Mesodermal cell (in vitro differentiated cells): ENCODE results near the gene SORBS2.
"Not testable (repeated sequence)": the region's sequence is repeated elsewhere in the genome, so short reads cannot be mapped to it uniquely, and the experiment has no call there.

Experiments
- H3K27ac ChIP-seq: 2 replicates; pipeline ENCODE4 v1.7.0; 2013; ENCODE audit warnings: mild to moderate bottlenecking, low read depth, low read length, moderate library complexity; ENCODE audit not compliant: severe bottlenecking
- H3K36me3 ChIP-seq: 2 replicates; pipeline ENCODE4 v1.7.1; 2013; ENCODE audit warnings: mild to moderate bottlenecking, low read length, moderate library complexity; ENCODE audit not compliant: control insufficient read depth, insufficient read depth
- H3K4me1 ChIP-seq: one replicate; pipeline ENCODE4 v1.7.1; 2013; ENCODE audit warnings: mild to moderate bottlenecking, low read length; ENCODE audit not compliant: insufficient read depth, control insufficient read depth, poor library complexity, severe bottlenecking
- H3K4me3 ChIP-seq: 2 replicates; pipeline ENCODE4 v1.7.0; 2013; ENCODE audit warnings: low read length, control low read depth, mild to moderate bottlenecking; ENCODE audit not compliant: insufficient read depth, poor library complexity, severe bottlenecking; ENCODE audit errors: extremely low read depth
- H3K9me3 ChIP-seq: 2 replicates; pipeline ENCODE4 v1.7.1; 2013; ENCODE audit warnings: mild to moderate bottlenecking, low read length, moderate library complexity; ENCODE audit not compliant: control insufficient read depth
- WGBS, 2 experiments: methylation state at CpG; one replicate each; pipeline ENCODE4 v1.1.5; 2013; ENCODE audit warnings: missing lambda C conversion rate in 2 of 2; ENCODE audit not compliant: insufficient coverage in 2 of 2; 5-methylcytosine and 5-hydroxymethylcytosine counted together

SORBS2 gene

GRCh38 chr4:185713272-185713671 lies 98.7 kb downstream of the SORBS2 start:
- Histone ChIP-seq H3K27ac (no peak overlapping the region), H3K4me1 (peaks cover 5% of the 10 kb centered on the region), H3K4me3 (no peak overlapping the region), H3K36me3 (no peaks in the 10 kb centered on the region), H3K9me3 (no peaks in the 10 kb centered on the region)
- WGBS, 2 experiments, result 56% methylated on average over 4 of the region's 5 CpGs; no CpG with 5 or more reads in 1 of the 2 experiments

DNA sequence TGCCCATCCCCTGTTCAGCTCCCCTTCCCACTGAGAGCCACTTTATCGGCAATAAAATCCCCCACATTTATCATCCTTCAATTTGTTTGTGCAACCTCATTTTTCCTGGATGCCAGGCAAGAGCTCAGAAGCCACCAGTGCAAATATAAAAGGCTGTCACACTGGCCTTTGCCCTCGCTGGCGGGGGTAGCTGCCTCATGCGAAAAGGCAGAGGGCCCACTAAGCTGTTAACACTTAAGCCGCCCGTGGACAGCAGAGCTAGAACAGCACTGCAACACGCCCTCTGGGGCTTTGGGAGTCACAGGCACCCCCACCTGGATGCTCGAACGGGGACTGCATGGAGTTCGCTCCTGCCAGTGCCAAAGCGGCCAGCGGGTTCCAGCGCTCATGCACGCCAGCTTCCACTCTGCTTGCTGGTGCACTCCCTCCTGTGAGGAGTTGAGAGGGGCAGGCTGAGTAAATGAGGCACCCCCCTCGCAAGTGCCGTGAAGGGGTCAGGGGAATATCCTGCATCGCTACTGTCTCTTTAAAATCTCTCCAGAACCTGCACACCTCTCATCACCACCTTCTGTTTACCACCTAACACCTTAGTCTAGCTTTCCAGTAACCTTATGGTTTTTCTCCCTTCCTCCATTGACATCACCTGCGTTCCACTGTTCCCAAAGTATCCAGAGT lies 99.5 kb downstream of the SORBS2 start:
- Histone ChIP-seq H3K4me1 (peaks cover 5% of the 10 kb centered on the region), H3K36me3 (no peaks in the 10 kb centered on the region), H3K27ac (no peak overlapping the region), H3K4me3 (no peak overlapping the region), H3K9me3 (no peaks in the 10 kb centered on the region)
- 77 to 78% methylated on average over 18 of the region's 18 CpGs for WGBS, 2 experiments

DNA sequence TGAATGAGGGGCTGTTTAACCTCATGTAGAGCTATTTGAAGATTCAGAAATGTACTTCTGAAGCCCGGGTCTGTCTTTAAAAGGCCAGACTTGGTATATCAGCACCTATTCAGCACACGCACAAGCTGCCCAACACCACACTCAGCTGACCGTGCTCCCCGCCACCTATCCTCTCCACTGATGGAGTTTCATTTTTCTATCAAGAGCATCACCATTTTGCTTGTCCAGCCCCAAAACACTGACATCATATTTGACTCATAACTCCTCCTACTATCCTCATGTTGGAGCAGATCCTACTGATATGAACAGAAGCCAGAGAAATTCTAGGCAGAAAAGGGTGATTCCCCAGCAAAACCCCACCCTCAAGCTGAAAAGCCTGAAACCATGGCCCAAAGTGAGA lies 100.3 kb downstream of the SORBS2 start:
- no peak overlapping the region for H3K27ac ChIP-seq
- WGBS, 2 experiments, result 94 to 96% methylated on average over 3 of the region's 4 CpGs
- H3K4me3 ChIP-seq, result no peak overlapping the region
- H3K4me1 ChIP-seq, result peaks cover 5% of the 10 kb centered on the region
- H3K9me3 ChIP-seq, result no peaks in the 10 kb centered on the region
- no peaks in the 10 kb centered on the region for H3K36me3 ChIP-seq

- H3K4me1 ChIP-seq, result peaks cover 5% of the 10 kb centered on the region
- WGBS, 2 experiments, result 80 to 84% methylated on average over 9 of the region's 11 CpGs
- no peaks in the 10 kb centered on the region for H3K9me3 ChIP-seq
- no peak overlapping the region for H3K27ac ChIP-seq
- no peak overlapping the region for H3K4me3 ChIP-seq
- H3K36me3 ChIP-seq, result no peaks in the 10 kb centered on the region
Measured at GRCh38 chr4:185710487-185710995, 101.5 kb downstream of the SORBS2 start.

DNA sequence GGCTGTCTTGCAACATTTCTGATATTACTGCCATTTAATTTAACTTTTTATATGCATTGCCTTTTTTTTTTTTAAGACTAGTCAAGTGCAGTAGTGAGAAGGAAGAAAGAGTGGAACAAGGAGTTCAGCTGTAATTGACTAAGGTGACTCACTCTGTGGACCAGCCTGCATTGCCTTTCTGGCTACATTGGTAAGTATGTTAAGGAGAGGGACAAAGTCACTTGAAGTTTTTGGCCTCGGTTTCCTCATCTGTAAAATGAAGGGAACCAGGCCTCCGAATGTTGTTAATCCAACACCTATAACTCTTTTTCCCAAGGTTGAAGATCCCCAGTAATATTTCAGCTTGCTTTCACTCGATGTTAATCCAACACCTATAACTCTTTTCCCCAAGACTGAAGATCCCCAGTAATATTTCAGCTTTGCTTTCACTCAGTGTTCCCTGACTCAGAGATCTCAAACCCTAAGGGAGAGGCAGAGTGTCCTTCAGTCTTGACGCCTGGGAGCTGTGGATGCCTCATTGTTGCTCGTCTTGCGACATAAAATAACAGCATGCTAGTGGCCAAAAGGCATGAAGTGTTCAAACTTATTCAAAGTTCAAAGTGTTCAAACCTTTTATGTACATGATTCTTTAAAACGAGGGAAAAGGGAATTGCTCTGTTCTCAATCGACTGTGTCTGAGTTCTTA lies 102.0 kb downstream of the SORBS2 start:
- 92 to 96% methylated on average over 4 of the region's 8 CpGs for WGBS, 2 experiments
- Histone ChIP-seq H3K9me3 (no peaks in the 10 kb centered on the region), H3K36me3 (no peaks in the 10 kb centered on the region), H3K4me1 (peaks cover 5% of the 10 kb centered on the region), H3K27ac (no peak overlapping the region), H3K4me3 (no peak overlapping the region)

- Histone ChIP-seq H3K27ac (no peak overlapping the region), H3K36me3 (no peaks in the 10 kb centered on the region), H3K4me1 (peaks cover 5% of the 10 kb centered on the region), H3K4me3 (no peak overlapping the region), H3K9me3 (no peaks in the 10 kb centered on the region)
- no CpG with 5 or more reads among the region's 3 CpGs for WGBS, 2 experiments
Measured at GRCh38 chr4:185708348-185708747, 103.6 kb downstream of the SORBS2 start.

GRCh38 chr4:185707622-185708021 lies 104.4 kb downstream of the SORBS2 start:
- WGBS, 2 experiments, result 100% methylated on average over 2 of the region's 4 CpGs; no CpG with 5 or more reads in 1 of the 2 experiments
- H3K27ac ChIP-seq, H3K9me3 ChIP-seq, H3K4me3 ChIP-seq, H3K4me1 ChIP-seq, H3K36me3 ChIP-seq: not testable (repeated sequence)

DNA sequence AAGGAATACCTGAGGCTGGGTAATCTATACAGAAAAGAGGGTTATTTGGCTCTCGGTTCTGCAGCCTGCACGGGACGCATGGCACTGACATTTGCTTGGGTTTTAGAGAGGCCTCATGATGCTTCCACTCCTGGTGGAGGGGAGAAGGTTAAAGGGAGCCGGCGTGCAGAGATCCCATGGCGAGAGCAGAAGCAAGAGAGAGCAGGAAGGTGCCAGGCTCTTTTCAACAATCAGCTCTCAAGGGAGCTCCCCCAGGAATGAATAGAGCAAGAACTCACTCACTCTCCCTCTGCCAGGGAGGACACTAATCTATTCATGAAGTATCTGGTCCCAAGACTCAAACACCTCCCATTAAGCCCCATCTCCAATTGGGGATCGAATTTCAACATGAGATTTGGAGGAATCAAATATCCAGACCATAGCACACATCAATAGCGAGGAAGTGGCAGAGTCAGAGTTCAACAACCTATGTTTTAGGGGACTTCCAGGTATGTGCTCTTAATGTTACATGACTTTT lies 109.8 kb downstream of the SORBS2 start:
- Histone ChIP-seq H3K36me3 (no peaks in the 10 kb centered on the region), H3K4me1 (no peaks in the 10 kb centered on the region), H3K4me3 (no peak overlapping the region), H3K27ac (no peak overlapping the region), H3K9me3 (no peaks in the 10 kb centered on the region)
- WGBS, 2 experiments, result 94 to 95% methylated on average over 5 of the region's 8 CpGs

DNA sequence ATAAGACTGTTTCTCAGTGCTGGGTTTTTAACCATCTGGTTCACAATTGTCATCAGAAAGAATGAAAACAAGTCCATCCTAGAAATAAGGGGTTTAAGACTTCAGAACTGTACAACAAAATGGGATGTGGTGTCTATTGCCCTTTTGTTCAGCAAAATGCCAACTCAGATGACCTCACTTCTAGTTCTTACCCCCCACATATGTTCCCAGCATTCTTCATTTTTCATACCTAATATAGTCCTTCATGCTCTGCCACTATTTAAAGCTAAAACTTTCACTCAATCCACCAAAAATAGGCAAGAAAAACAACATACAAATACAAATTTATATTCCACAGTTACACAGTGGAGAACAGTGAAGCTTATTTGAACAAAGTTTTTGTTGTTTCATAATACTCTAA lies 111.4 kb downstream of the SORBS2 start:
- Histone ChIP-seq H3K4me3 (no peak overlapping the region), H3K27ac (no peak overlapping the region), H3K4me1 (no peaks in the 10 kb centered on the region)

GRCh38 chr4:185700048-185700447 lies 111.9 kb downstream of the SORBS2 start:
- H3K27ac ChIP-seq, result no peak overlapping the region
- no peaks in the 10 kb centered on the region for H3K36me3 ChIP-seq
- no peak overlapping the region for H3K4me3 ChIP-seq
- WGBS, 2 experiments, result 77 to 97% methylated on average over 2 to 3 of the region's 3 CpGs
- no peaks in the 10 kb centered on the region for H3K4me1 ChIP-seq
- no peaks in the 10 kb centered on the region for H3K9me3 ChIP-seq

More for the DNA sequence above, 111.4 kb downstream of the SORBS2 start:
- Histone ChIP-seq H3K9me3 (no peaks in the 10 kb centered on the region), H3K36me3 (no peaks in the 10 kb centered on the region)

DNA sequence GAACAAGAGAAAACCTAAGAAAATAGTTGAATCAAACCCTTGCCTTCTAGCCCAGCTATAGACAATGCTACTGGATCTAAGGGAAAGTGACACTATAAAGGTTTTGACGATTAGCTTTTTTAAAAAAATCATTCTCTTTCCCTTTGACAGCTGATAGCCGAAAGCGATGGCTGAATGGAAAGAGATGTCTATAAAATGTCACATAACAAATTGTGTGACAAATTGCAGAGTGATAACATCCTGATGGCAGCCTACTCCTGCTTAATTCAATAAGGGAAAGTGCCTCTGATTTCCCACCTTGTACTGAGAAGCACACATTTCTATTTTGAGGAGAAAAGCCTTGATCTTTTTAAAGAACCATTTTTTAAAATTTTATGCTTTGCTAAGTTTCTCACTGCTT lies 114.5 kb downstream of the SORBS2 start:
- H3K9me3 ChIP-seq, result no peaks in the 10 kb centered on the region
- H3K36me3 ChIP-seq, result no peaks in the 10 kb centered on the region
- no peak overlapping the region for H3K4me3 ChIP-seq
- H3K27ac ChIP-seq, result no peak overlapping the region
- no CpG with 5 or more reads among the region's 3 CpGs for WGBS, 2 experiments
- no peaks in the 10 kb centered on the region for H3K4me1 ChIP-seq
